Adrenal gland (tissue), 12 donors: ENCODE results near the gene DNAI7. TPM values are rescaled to one million over a fixed set of nuclear protein-coding genes. Genes with fewer than 3 reads are reported as not detected.

ENCODE experiments used
- DNase-seq, 7 donors: peaks; one replicate each; pipeline ENCODE4 v3.0.0-alpha.2; 2019 to 2020
- H3K27ac ChIP-seq, 5 donors: fragments of 200-600 bp; sonication (generic) in 4 of 5; 1 replicate in 3 of 5; 2 replicates in 2 of 5; pipeline versions ENCODE4 v1.5.1 to v1.8.0; 2016 to 2020; ENCODE audit warnings: mild to moderate bottlenecking in 1 of 5
- H3K27me3 ChIP-seq: fragments of 200-600 bp; 2 replicates; pipeline ENCODE4 v1.8.0; 2021
- H3K36me3 ChIP-seq, 2 donors: fragments of 200-600 bp; replicated peaks in 1 of 2; 1 replicate in 1 of 2; 2 replicates in 1 of 2; pipeline versions ENCODE4 v1.5.1 to v1.8.0; 2018 to 2022
- H3K4me1 ChIP-seq, 2 donors: fragments of 200-600 bp; replicated peaks in 1 of 2; 1 replicate in 1 of 2; 2 replicates in 1 of 2; pipeline versions ENCODE4 v1.5.1 to v1.8.0; 2018 to 2021
- H3K4me3 ChIP-seq, 4 donors: fragments of 200-600 bp; sonication (generic) in 3 of 4; one replicate each; pipeline ENCODE4 v1.5.1; 2016 to 2018
- H3K9me3 ChIP-seq, 3 donors: fragments of 200-600 bp; sonication (generic) in 1 of 3; replicated peaks in 1 of 3; 1 replicate in 2 of 3; 2 replicates in 1 of 3; pipeline versions ENCODE4 v1.5.1 to v1.8.0; 2016 to 2021
- CTCF ChIP-seq, 6 experiments: fragments of 450-650 bp in 4 of 6; fragments of 200-600 bp in 2 of 6; sonication (generic) in 1 of 6; IDR thresholded peaks; 1 replicate in 5 of 6; 2 replicates in 1 of 6; pipeline versions ENCODE4 v1.5.1 to v1.8.0; 2016 to 2021; ENCODE audit warnings: antibody characterized with exemption in 6 of 6, mild to moderate bottlenecking in 2 of 6, moderate library complexity in 1 of 6
- POLR2A ChIP-seq, 2 donors: fragments of 450-650 bp; IDR thresholded peaks; one replicate each; pipeline ENCODE4 v1.6.1; 2017; ENCODE audit warnings: antibody characterized with exemption in 2 of 2, mild to moderate bottlenecking in 2 of 2, moderate library complexity in 1 of 2
- WGBS, 4 donors: extraction: QIAGEN DNeasy Blood & Tissue Kit in 2 of 4; methylation state at CpG; one replicate each; pipeline versions ENCODE4 v1.1.5 to v1.1.7; 2013 to 2017; 5-methylcytosine and 5-hydroxymethylcytosine counted together
- intact Hi-C, 2 donors: fragments of 100-400 bp; cut with DNase I; formaldehyde crosslinking; loops; one replicate each; pipeline versions ENCODE4 v1.14.1 to v1.15.0; 2022 to 2023
- polyA plus RNA-seq, 3 donors: library from polyadenylated mRNA; stranded (reverse); fragments of 200-250 nt in 2 of 3; fragments of 350-450 nt in 1 of 3; fragmentation: Illumina TruSeq in 1 of 3; extraction: RNeasy Lipid Tissue Mini Kit (QIAGEN cat#74804) in 1 of 3; gene quantifications; one replicate each; pipeline ENCODE4 v1.2.3, GENCODE V29; 2013 to 2014
- total RNA-seq, 9 donors: library from RNA; depleted of rRNA in 4 of 9; stranded (reverse); fragments of >200 nt in 4 of 9; fragments of 120-200 nt in 1 of 9; fragmentation: NEBNext Ultra II Directional in 1 of 9; extraction: Animal tissue kit (Norgen Biotek cat#: 25700) in 1 of 9; gene quantifications; one replicate each; pipeline versions ENCODE4 v1.1.0 to v1.2.4, GENCODE V29; 2013 to 2023
- donor health status: healthy with polysubstance abuse.
- donor health status: Bipolar disorder and iron deficiency.
- donor health status: DM: yes; HTN: yes; CAD: no.
- donor health status: DM: no; HTN: no; CAD: no.
- donor health status: DM: no; HTN: no; CAD: no.
- donor health status: DM: yes; HTN: yes; CAD: no.

DNAI7 gene
- total and polyA plus RNA-seq, 12 donors = 0.29 to 2.3 (median 0.86) TPM

GRCh38 chr12:25126746-25127145, 68.2 kb downstream of the DNAI7 start:
- WGBS, 4 donors = 65 to 86% (median 74%) methylated on average over 1 of the region's 1 CpG
- intact Hi-C loops = no loop called here
- no peaks in the 10 kb centered on the region for H3K9me3 ChIP-seq
- no peak overlapping the region for H3K27ac ChIP-seq
- no peaks in the 10 kb centered on the region for H3K27me3 ChIP-seq
- TF ChIP-seq CTCF (IDR thresholded peaks at IDR 0.05) = no peak
- no peak for TF ChIP-seq POLR2A (IDR thresholded peaks at IDR 0.05)
- H3K36me3 ChIP-seq = no peaks in the 10 kb centered on the region
- no peak for DNase-seq
- H3K4me3 ChIP-seq = no peak overlapping the region
- H3K4me1 ChIP-seq = no peaks in the 10 kb centered on the region

- no peak overlapping the region for H3K27ac ChIP-seq
- TF ChIP-seq CTCF (IDR thresholded peaks at IDR 0.05) = no peak
- no peak for TF ChIP-seq POLR2A (IDR thresholded peaks at IDR 0.05)
- H3K27me3 ChIP-seq = no peaks in the 10 kb centered on the region
- DNase-seq = no peak
- H3K4me1 ChIP-seq = no peaks in the 10 kb centered on the region
- no peak overlapping the region for H3K4me3 ChIP-seq
- H3K9me3 ChIP-seq = no peaks in the 10 kb centered on the region
- H3K36me3 ChIP-seq = no peaks in the 10 kb centered on the region
- intact Hi-C loops = no loop called here
Measured at GRCh38 chr12:25126101-25126500, 68.9 kb downstream of the DNAI7 start.

- Histone ChIP-seq H3K27ac (no peak overlapping the region), H3K36me3 (no peaks in the 10 kb centered on the region), H3K4me3 (no peak overlapping the region), H3K9me3 (no peaks in the 10 kb centered on the region), H3K27me3 (no peaks in the 10 kb centered on the region), H3K4me1 (no peaks in the 10 kb centered on the region)
- no peak for DNase-seq
- intact Hi-C loops = no loop called here
- TF ChIP-seq POLR2A (IDR thresholded peaks at IDR 0.05) = no peak
- TF ChIP-seq CTCF (IDR thresholded peaks at IDR 0.05) = no peak
Measured at GRCh38 chr12:25124493-25124892, 70.5 kb downstream of the DNAI7 start.

GRCh38 chr12:25123126-25123525, 71.8 kb downstream of the DNAI7 start:
- WGBS, 4 donors = 76 to 83% (median 81%) methylated on average over 1 of the region's 1 CpG
- H3K27me3 ChIP-seq = no peaks in the 10 kb centered on the region
- intact Hi-C loops = no loop called here
- H3K4me3 ChIP-seq = no peak overlapping the region
- no peak for DNase-seq
- H3K4me1 ChIP-seq = no peaks in the 10 kb centered on the region
- no peak for TF ChIP-seq POLR2A (IDR thresholded peaks at IDR 0.05)
- no peak for TF ChIP-seq CTCF (IDR thresholded peaks at IDR 0.05)
- H3K9me3 ChIP-seq = no peaks in the 10 kb centered on the region
- H3K36me3 ChIP-seq = no peaks in the 10 kb centered on the region
- no peak overlapping the region for H3K27ac ChIP-seq
